ENCODE data around the gene L1TD1.

DNA sequence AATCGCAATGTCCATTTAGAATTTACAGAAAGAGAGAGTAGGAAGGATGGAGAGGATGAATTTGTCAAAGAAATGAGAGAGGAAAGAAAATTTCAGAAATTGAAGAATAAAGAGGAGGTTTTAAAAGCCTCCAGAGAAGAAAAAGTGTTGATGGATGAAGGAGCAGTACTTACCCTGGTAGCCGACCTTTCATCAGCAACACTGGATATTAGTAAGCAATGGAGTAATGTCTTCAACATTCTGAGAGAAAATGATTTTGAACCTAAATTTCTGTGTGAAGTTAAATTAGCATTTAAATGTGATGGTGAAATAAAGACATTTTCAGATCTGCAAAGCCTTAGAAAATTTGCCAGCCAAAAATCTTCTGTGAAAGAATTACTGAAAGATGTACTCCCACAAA is 12.5 kb downstream of the L1TD1 start:
- TF ChIP-seq, protein P1, sequence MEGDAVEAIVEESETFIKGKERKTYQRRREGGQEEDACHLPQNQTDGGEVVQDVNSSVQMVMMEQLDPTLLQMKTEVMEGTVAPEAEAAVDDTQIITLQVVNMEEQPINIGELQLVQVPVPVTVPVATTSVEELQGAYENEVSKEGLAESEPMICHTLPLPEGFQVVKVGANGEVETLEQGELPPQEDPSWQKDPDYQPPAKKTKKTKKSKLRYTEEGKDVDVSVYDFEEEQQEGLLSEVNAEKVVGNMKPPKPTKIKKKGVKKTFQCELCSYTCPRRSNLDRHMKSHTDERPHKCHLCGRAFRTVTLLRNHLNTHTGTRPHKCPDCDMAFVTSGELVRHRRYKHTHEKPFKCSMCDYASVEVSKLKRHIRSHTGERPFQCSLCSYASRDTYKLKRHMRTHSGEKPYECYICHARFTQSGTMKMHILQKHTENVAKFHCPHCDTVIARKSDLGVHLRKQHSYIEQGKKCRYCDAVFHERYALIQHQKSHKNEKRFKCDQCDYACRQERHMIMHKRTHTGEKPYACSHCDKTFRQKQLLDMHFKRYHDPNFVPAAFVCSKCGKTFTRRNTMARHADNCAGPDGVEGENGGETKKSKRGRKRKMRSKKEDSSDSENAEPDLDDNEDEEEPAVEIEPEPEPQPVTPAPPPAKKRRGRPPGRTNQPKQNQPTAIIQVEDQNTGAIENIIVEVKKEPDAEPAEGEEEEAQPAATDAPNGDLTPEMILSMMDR (IDR thresholded peaks at IDR 0.05), result no peak
- TF ChIP-seq POLR2A (IDR thresholded peaks at IDR 0.05) (no peak), EP300 (IDR thresholded peaks at IDR 0.05) (no peak)

Data from ovary (tissue), 3 donors.